GM12801 (cell line): ENCODE results near the gene SLC43A1.

Source experiments
- CTCF ChIP-seq: IDR thresholded peaks from one replicate; pipeline ENCODE4 v1.5.1; 2011; ENCODE audit warnings: control low read depth; ENCODE audit not compliant: insufficient read length; ENCODE audit errors: extremely low read depth

The SLC43A1 gene

GRCh38 chr11:57474017-57474802, 41.3 kb downstream of the SLC43A1 start:
- no peak for TF ChIP-seq CTCF

- no peak for TF ChIP-seq CTCF
These were observed 42.1 kb downstream of the SLC43A1 start for GRCh38 chr11:57473285-57473841.

- TF ChIP-seq CTCF: no peak
These were observed 44.0 kb downstream of the SLC43A1 start for GRCh38 chr11:57471496-57471895.

- no peak for TF ChIP-seq CTCF
These were observed 46.2 kb downstream of the SLC43A1 start for GRCh38 chr11:57469268-57469667.

- TF ChIP-seq CTCF: no peak
These were observed 47.2 kb downstream of the SLC43A1 start for GRCh38 chr11:57468276-57468675.

- TF ChIP-seq CTCF: no peak
These were observed 47.9 kb downstream of the SLC43A1 start for GRCh38 chr11:57467508-57468157.

GRCh38 chr11:57466680-57467079, 48.8 kb downstream of the SLC43A1 start:
- TF ChIP-seq CTCF: no peak
